AG04450 (cell line): ENCODE results near the gene VDR. TPM values are rescaled to one million over a fixed set of nuclear protein-coding genes. Genes with fewer than 3 reads are reported as not detected.

ENCODE experiments used
- CTCF ChIA-PET: fragments of 300-600, 350-600 bp; formaldehyde crosslinking; extraction: SDS; loops from one replicate; lab custom pipeline; 2022; ENCODE audit warnings: antibody characterized with exemption, inconsistent platforms; lab: Charles Lee
- POLR2A ChIA-PET: fragments of 350-600 bp; formaldehyde crosslinking; extraction: SDS; loops from one replicate; lab custom pipeline; 2021; ENCODE audit warnings: antibody characterized with exemption, inconsistent platforms; lab: Yijun Ruan, JAX
- DNase-seq: peaks from one replicate; pipeline ENCODE4 v3.0.0-alpha.2; 2011; ENCODE audit warnings: low read depth, low spot score
- H3K27ac ChIP-seq: one replicate; pipeline ENCODE4 v1.5.1; 2012; ENCODE audit warnings: low read depth, low read length, control low read depth
- H3K27me3 ChIP-seq: one replicate; pipeline ENCODE4 v1.6.0; 2012; ENCODE audit warnings: low read length; ENCODE audit not compliant: control insufficient read depth, insufficient read depth
- H3K4me3 ChIP-seq: 2 replicates; pipeline ENCODE4 v1.5.1; 2011; ENCODE audit warnings: mild to moderate bottlenecking, low read depth, low read length, control low read depth
- H3K9me3 ChIP-seq: 2 replicates; pipeline ENCODE4 v1.5.1; 2012; ENCODE audit warnings: low read length; ENCODE audit not compliant: control insufficient read depth, insufficient read depth
- polyA plus RNA-seq: library from polyadenylated mRNA; depleted of rRNA; stranded (reverse); fragments of >200 nt; gene quantifications from 2 replicates; pipeline ENCODE4 v1.2.3, GENCODE V29; 2011
- TF ChIP-seq, protein P1 (sequence below): IDR thresholded peaks from 2 replicates; pipeline ENCODE4 v1.5.1; 2011; ENCODE audit warnings: low read depth, low read length, control low read depth, inconsistent platforms

Gene VDR
- polyA plus RNA-seq, 1 experiment, result 11.9 TPM

DNA sequence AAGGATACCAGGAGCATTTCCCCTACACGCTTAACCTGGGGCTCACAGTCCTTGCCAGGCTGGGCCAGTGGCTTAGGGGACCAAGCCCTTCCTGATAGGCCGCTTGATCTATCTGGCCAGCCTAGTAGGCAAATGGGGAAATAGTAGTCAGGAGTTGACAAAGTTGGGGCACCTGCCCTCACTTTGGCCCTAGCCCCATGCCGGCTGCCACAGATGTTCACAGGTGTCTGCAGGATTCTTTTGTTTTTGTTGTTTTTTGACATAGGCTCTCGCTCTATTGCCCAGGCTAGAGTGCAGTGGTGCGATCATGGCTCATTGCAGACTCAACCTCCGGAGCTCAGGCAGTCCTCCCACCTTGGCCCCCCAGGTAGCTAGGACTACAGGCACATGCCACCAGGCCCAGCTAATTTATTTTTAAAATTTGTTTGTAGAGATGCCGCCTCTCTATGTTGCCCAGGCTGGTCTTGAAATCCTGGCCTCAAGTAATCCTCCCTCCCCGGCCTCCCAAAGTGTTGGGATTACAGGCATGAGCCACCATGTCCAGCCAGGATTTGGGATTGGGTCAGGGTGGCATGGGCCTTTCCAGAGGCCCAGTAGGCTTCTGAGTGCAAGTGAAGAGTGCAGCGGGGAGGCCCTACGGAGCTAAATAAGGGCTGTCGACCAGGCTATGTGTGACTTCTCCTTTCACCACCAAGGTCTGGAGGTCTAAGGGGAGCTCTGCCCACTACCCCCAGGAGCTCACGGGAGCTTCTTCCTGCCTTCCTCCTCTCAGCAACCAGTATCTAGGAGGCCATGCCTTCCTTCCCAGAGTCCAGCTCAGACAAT is 69.6 kb downstream of the VDR start:
- CTCF ChIA-PET, result interaction anchor here (0.6 to 8.4 kb wide), 11 partner anchors 13 to 128 kb away, joined by 3 to 104 read pairs (median 6); partner anchors contain the start of gene TMEM106C
- H3K9me3 ChIP-seq, result no peaks in the 10 kb centered on the region
- H3K27me3 ChIP-seq, result no peaks in the 10 kb centered on the region
- no peak overlapping the region for H3K4me3 ChIP-seq
- no peak overlapping the region for H3K27ac ChIP-seq
- POLR2A ChIA-PET, result interaction anchor here (1.4 to 1.5 kb wide), 2 partner anchors 14 to 22 kb away, joined by 4 to 19 read pairs; no protein-coding TSS in a partner anchor
- DNase-seq, result no peak
- TF ChIP-seq, protein P1, sequence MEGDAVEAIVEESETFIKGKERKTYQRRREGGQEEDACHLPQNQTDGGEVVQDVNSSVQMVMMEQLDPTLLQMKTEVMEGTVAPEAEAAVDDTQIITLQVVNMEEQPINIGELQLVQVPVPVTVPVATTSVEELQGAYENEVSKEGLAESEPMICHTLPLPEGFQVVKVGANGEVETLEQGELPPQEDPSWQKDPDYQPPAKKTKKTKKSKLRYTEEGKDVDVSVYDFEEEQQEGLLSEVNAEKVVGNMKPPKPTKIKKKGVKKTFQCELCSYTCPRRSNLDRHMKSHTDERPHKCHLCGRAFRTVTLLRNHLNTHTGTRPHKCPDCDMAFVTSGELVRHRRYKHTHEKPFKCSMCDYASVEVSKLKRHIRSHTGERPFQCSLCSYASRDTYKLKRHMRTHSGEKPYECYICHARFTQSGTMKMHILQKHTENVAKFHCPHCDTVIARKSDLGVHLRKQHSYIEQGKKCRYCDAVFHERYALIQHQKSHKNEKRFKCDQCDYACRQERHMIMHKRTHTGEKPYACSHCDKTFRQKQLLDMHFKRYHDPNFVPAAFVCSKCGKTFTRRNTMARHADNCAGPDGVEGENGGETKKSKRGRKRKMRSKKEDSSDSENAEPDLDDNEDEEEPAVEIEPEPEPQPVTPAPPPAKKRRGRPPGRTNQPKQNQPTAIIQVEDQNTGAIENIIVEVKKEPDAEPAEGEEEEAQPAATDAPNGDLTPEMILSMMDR, result no peak

DNA sequence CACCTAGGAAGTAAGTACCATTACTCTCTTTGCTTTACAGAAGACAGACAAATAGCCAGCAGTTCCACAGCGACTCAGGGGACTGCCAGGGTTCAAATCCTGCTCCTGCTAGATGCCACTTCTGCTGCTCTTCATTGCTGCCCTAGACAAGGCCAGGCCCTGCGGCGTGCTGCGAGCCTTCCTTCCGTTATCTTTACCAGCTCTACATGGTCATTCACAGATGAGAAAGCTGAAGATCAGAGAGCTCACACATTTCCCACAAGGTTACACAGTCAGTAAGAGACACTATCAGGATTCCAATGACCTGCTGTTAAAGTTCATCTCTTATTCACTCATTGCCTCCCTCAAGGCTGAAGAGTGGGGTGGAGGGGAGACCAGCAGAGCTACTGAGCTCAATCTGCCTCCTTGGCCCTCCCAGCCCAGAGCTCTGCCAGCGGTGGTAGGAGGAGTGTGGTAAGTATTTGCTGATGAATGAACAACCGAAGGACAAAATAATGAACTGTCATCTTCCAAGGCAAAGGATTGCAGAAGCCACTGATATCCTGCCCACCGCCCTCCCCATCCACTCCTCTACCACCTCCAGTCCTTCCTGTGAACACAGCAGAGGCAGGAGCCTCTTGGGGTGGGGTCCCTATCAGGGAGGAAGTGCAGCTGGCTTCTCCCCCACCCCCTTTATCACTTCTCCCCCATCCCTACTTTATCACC is 70.4 kb downstream of the VDR start:
- POLR2A ChIA-PET, result no interaction called here
- Histone ChIP-seq H3K27ac (no peak overlapping the region), H3K27me3 (no peaks in the 10 kb centered on the region), H3K4me3 (no peak overlapping the region), H3K9me3 (no peaks in the 10 kb centered on the region)
- no peak for DNase-seq
- CTCF ChIA-PET, result interaction anchor here (1.2 to 8.4 kb wide), 3 partner anchors 35 to 93 kb away, joined by 4 to 104 read pairs (median 69); no protein-coding TSS in a partner anchor
- TF ChIP-seq, protein P1, result no peak

- H3K9me3 ChIP-seq, result no peaks in the 10 kb centered on the region
- DNase-seq, result no peak
- no peaks in the 10 kb centered on the region for H3K27me3 ChIP-seq
- POLR2A ChIA-PET, result interaction anchor here (1.5 kb wide), 1 partner anchor 13 kb away, joined by 12 read pairs; no protein-coding TSS in a partner anchor
- TF ChIP-seq, protein P1, result no peak
- no peak overlapping the region for H3K4me3 ChIP-seq
- CTCF ChIA-PET, result interaction anchor here (0.9 to 1.2 kb wide), 2 partner anchors 18 to 92 kb away, joined by 4 to 6 read pairs; no protein-coding TSS in a partner anchor
- no peak overlapping the region for H3K27ac ChIP-seq
These were observed 71.2 kb downstream of the VDR start for GRCh38 chr12:47833591-47834012.

DNA sequence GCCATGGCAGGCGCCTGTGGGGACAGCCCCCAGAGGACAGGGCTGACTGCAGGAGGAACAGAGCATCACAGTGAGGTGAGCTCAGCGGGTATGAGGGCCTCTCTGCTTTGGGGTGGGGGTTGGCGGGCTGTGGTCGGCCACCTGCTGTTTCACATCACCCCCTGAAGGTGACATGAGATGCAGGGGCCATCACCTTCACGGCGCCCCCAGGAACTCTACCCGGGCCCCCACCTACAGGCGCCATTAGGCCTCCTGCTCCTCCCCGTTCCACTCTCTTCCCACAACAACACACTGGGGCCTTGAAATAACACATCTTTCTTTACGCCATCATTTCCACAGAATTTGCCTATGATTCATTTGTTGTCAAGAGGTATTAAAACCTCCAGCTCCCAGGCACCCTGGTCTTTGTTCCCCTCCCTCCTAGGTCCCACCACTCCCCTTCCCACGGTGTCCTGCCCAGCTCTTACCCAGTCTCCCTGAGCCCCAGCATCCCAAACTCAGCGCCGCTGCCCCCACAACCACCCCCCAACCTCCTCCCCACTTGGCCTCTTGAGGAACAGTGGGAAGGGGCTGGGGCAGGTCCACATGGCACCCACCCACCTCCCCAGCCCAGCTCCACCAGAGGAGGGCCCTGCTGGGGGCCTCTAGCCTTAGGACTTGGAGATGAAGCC is 72.4 kb downstream of the VDR start:
- CTCF ChIA-PET, result interaction anchor here (0.8 to 5.5 kb wide), 3 partner anchors 11 to 91 kb away, joined by 6 to 22 read pairs (median 6); no protein-coding TSS in a partner anchor
- POLR2A ChIA-PET, result interaction anchor here (0.6 to 1.5 kb wide), 2 partner anchors 11 to 52 kb away, joined by 3 to 12 read pairs; no protein-coding TSS in a partner anchor
- TF ChIP-seq, protein P1, result no peak

More for the DNA sequence above, 72.4 kb downstream of the VDR start:
- Histone ChIP-seq H3K27ac (no peak overlapping the region), H3K27me3 (no peaks in the 10 kb centered on the region), H3K4me3 (no peak overlapping the region), H3K9me3 (no peaks in the 10 kb centered on the region)
- DNase-seq, result no peak
